ENCODE measurements around the gene HSCB. TPM values are rescaled to one million over a fixed set of nuclear protein-coding genes. Genes with fewer than 3 reads are reported as not detected.
A peak's percentile ranks its signal among the peaks of the same experiment; 100 is the strongest.
"Not testable (repeated sequence)": the region's sequence is repeated elsewhere in the genome, so short reads cannot be mapped to it uniquely, and the experiment has no call there.

The HSCB gene, protein sequence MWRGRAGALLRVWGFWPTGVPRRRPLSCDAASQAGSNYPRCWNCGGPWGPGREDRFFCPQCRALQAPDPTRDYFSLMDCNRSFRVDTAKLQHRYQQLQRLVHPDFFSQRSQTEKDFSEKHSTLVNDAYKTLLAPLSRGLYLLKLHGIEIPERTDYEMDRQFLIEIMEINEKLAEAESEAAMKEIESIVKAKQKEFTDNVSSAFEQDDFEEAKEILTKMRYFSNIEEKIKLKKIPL
- 10 to 100 TPM; 10.9 to 12.8 TPM for total RNA-seq
- long read RNA-seq, partial matches to known transcripts: 0 of 5 reads
- long read RNA-seq, other reads (novel, unspliced or antisense): 2 of 5 reads

DNA sequence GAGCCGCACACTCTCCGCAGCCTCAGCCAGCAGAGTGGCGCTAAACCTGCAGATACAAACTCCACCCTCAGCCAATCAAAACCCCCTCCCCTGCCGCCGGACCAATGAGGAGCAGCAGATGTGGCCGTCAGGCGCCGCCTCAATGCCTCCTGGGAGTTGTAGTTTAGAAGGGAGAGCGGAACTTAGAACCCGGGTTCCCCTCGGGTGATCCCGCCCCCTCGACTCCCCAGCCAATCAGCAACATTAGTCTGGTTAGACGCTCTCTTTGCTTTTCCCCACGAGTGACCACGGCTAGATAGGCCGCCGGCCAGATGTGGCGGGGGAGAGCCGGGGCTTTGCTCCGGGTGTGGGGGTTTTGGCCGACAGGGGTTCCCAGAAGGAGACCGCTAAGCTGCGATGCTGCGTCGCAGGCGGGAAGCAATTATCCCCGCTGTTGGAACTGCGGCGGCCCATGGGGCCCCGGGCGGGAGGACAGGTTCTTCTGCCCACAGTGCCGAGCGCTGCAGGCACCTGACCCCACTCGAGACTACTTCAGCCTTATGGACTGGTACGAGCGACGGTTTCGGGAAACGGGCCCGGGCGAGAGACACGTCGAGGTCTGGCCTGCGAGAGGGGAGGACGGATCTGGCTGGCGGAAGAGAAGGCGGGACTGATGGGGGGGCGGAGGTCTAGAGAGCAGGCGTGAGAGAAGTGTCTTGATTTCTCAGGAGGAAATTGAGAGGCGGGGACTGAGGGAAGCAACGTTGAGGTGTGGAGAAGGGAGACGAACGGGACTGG lies at the start of gene HSCB, which contains the start of gene CHEK2:
Gene HSCB (plus strand): TSS at position 255 of the 777 bp plus-strand sequence. CDS start 57 bp downstream, at position 312.
Gene CHEK2 (minus strand): TSS at position 36 of the 777 bp plus-strand sequence. CDS start 7,099 bp downstream, outside the sequence.
- intact Hi-C loops (cut with DNase I, micrococcal nuclease): no loop called here
- ATAC-seq: peak; percentile 94
- DNase-seq: peak; percentile 97 to 99

DNA sequence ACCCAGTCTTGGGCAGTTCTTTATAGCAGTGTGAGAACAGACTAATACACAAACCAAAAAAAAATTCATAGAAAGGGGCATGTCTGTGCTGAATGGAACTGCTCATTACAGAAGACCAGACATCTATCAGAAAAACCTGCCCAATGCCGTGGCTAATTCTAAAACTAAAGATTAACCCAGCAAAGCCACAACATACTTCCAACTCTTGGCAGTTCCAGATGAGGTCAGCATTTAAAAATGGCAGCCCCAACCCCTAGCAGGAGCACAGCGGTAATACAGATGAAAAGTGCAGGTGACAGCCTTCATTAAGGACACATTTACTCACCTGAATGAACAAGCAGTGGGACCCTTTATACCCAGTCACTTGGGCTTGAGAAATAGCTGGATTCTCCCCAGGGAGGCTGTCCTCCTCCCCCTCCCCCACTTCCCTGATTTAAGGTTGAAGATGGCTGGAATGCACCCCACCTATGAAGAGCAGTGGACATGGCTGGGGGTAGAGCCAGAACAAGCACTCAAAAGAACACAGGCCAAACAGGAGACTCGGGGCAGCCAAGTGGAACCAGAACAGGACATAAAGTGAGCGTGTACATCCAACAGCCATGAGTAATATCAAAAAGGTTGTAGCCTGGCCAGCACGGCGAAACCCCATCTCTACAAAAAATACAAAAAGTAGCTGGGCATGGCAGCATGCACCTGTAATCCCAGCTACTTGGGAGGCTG lies 48.6 kb upstream of the HSCB start:
- ATAC-seq; DNase-seq; intact Hi-C loops (cut with DNase I, micrococcal nuclease): not testable (repeated sequence)

DNA sequence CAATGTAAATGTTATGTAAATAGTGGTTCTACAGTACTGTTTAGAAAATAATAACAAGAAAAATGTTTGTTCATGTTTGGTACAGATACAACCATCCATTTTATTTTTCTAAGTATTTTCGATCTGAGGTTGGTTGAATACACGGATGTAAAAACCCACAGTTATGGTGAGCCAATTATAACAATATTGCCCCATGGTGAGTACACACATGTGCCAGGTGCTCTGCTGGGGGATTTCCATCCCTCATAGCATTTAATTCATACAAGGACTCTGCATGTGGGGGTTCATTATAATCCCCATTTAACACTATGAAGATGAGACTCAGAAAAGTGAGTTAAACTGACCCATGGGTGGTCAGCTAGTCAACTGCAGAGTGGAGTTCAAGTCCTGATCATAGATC lies 38.9 kb upstream of the HSCB start:
- DNase-seq (no peak), ATAC-seq (no peak)
- intact Hi-C loops (cut with DNase I, micrococcal nuclease): no loop called here

DNA sequence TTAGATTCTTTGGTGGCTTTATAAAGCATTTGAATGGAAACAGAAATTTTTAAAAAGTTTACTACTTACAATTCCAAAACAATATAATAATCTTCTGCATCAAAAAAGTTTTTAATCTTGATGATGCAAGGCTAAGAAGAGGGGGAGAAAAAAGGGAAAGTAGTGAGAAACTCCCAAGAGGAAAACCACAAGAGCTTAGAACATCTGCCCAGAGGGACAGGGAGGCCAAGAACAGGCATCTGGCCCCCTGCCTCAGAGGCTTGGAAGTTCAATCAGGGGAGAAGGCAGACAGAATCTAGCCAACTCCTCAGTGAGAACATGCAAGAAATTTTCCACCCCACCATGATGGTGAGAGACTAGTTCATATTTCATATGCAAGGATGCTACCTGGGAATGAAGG lies 38.4 kb upstream of the HSCB start:
- DNase-seq (no peak), ATAC-seq (no peak)
- intact Hi-C loops (cut with DNase I, micrococcal nuclease): no loop called here

DNA sequence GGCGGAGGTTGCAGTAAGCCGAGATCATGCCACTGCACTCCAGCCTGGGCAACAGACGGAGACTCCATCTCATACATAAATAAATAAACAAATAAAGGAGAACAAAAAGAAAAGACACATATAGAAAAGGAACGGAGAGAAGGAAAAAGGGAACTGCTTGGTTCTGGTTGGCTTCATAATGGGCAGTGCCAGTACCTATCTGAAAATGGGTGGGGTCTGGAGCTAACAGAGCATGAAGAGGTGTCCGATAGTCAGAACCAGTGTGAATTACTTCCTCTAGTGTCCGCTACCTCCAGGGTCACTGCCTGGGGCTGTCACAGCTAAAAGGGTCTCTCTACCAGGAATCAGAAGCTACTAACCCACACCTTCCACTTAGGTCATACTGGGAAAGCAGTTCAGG lies 35.0 kb upstream of the HSCB start:
- ATAC-seq: no peak

DNA sequence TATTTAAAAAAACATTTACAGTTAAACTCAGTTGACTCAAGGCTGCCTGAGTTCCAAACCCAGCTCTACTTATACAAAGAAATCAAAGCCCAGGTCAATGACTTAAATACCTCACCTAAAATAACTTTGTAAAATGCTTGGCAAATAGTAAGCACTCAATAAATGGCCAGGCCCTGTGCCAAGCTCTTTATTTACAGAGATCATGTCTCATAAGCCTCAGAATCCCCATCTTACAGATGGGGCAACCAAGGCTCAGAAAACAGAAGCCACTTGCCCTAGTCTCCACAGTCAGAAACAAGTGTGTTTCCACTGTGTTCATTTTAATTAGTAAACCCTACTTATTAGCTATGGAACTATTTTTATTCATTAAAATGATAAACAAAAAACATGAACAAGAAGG lies 31.7 kb upstream of the HSCB start:
- ATAC-seq: no peak
- intact Hi-C loops (cut with DNase I, micrococcal nuclease): no loop called here

More for the DNA sequence above, 35.0 kb upstream of the HSCB start:
- intact Hi-C loops (cut with DNase I, micrococcal nuclease): no loop called here
- no peak for DNase-seq

DNA sequence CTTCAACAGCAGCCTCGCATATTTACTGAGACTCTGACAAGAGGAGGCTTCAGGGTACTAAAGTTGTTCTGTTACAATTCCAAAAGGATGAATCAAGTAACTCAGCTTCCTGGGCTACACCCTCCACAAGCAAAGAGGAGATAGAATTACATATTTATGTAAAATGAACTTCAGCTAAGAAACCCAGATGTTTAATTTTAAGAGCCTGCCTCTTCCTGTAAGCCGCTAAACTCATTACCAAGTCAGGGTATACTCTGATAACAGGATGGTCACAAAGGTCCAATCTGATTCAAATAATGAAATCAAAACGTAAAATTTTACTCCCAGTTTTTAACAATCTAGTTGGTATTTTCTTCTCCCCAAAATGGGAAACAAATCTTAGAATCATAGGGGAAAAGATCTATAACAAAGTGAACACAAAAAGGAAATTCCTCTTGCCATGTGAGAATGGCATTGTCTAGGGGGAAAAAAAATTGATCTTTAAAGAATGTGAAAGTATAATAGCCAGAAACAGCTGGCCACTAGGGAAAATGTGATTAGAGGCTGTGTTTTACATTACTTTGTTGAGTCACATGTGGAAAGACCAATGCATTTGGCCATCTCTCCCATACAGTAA lies 31.2 kb upstream of the HSCB start:
- intact Hi-C loops (cut with DNase I, micrococcal nuclease): no loop called here

More for the DNA sequence above, 31.7 kb upstream of the HSCB start:
- no peak for DNase-seq

DNA sequence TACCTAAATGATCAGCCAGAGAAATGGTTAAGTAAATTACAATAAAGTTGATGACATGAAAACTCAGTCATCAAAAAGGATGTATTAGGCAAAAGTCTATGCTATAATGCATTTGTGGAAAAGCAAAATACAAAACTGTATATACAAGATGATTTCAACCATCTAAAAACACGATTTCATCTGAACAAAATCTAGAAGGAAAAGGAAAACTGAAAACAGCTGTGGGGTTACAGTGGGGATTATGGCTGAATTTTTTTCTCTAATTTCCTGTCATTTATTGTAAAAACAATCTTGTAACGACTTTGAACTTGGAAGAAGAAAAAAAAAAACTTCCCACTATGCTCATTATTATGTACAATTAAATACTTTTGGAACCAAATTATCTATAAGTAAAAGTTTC lies 30.5 kb upstream of the HSCB start:
- intact Hi-C loops (cut with DNase I, micrococcal nuclease): no loop called here
- ATAC-seq (no peak), DNase-seq (no peak)

More for the DNA sequence above, 31.2 kb upstream of the HSCB start:
- ATAC-seq (no peak), DNase-seq (no peak)

DNA sequence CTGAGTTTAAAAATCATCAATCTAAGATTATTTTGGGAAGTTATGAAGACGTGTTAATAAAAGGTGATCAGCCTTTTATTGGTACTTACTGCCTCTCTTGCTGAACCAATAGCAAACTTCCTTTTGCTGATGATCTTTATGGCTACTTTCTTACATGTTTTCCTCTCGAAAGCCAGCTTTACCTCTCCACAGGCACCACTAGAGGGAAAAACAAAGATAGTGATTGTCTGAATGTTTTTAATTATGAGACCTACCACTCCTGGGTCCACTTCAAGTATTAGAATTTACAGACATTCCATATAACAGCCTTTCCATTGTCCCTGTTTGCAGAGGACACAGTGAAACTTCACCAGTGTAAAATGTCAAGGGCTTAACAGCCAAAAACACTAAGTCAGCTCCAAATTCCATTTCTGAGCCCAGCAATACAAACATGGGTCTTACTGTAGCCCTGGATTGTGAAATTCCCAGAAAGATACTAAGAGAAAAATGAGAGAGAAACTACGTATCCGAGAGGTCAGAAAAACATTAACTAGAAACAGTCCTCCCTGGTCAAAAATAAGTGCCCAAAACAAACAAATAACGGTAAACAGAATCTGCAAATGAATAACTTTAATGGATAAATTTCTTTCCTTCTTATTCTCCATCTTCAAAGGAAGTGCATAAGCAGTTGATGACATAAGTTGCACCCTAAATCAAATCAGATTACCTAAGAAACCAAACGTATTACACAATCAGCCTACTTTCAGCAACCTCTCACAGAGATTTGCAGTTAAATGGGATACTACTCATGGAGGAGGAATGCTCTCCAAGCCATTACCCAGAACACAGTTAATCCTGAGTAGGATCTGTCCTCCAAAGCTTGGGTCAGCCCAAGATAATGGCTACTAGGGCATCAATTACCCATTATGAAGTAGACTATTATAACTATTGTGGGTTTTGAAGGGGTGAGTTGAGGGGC lies 29.7 kb upstream of the HSCB start:
- intact Hi-C loops (cut with DNase I, micrococcal nuclease): no loop called here
- ATAC-seq: no peak
- DNase-seq: no peak

DNA sequence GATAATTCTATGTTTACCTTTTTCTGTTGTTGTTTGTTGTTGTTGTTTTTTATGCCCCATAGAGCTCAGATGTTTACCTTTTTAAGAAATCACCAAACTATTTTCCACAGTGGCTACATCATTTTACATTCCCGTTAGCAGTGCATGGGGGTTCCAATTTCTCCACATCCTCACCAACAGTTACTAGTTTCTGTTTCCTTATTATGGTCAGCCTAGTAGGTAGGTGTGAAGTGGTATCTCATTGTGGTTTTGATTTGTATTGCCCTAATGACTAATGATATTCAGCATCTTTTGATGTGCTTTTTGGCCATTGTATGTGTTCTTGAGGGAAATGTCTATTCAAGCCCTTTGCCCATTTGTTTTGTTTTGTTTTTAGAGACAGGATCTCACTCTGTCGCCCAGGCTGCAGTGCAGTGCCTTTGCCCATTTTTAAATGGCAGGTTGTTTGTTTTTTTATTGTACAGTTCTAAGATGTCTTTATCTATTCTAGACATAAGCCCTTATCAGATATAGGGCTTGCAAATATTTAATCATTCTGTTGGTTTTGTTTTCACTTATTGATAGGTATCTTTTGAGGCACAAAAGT lies 27.7 kb upstream of the HSCB start:
- ATAC-seq (no peak), DNase-seq (no peak)
- intact Hi-C loops (cut with DNase I, micrococcal nuclease): no loop called here

DNA sequence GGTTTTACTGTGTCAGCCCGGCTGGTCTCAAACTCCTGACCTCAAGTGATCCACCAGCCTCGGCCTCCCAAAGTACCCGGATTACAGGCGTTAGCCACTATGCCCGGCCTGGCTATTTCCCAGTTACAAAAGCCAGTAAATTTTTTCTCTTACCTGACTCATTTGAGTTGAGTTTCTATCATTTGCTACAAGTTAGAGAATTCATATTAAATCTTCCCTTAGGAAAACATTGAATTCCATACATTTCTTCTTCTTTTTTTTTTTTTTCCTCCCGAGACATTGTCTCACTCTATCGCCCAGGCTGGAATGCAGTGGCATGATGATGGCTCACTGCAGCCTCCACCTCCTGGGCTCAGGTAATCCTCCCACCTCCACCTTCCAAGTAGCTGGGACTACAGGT lies 26.2 kb upstream of the HSCB start:
- ATAC-seq (no peak), DNase-seq (no peak)
- intact Hi-C loops (cut with DNase I, micrococcal nuclease): no loop called here

DNA sequence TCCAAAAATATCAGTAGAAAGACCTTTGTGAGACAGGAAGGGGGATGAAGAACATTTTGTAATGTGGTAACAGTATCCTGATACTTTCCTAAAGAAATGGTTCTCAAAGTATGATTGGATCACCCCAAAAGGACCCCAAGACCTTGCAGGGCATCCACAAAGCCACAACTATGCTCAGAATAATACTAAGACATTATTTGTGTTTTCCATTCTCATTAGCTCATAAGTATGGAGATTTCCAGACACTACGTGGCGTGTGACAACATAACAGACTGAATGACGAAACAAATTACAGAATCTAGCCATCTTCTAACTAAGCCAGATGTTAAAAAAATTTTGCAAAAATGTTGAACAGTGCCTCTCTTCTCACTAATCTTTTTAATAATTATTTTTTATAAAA lies 25.2 kb upstream of the HSCB start:
- DNase-seq (no peak), ATAC-seq (no peak)
- intact Hi-C loops (cut with DNase I, micrococcal nuclease): no loop called here

DNA sequence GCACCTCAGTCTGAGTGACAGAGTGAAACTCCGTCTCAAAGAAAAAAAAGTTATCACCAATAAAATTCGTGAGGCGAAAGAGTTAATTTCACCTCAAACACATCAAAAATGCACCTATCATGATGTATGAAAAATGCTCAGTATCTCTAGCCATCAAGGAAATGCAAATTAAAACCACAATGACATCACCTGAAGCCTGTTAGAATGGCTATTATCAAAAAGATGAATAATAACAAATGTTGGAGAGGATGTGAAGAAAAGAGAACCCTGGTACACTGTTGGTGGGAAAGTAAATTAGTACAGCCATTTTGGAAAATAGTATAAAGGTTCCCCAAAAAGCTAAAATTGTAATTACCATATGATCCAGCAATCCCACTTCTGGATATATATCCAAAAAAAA lies 23.8 kb upstream of the HSCB start:
- ATAC-seq: no peak
- intact Hi-C loops (cut with DNase I, micrococcal nuclease): no loop called here
- DNase-seq: no peak

DNA sequence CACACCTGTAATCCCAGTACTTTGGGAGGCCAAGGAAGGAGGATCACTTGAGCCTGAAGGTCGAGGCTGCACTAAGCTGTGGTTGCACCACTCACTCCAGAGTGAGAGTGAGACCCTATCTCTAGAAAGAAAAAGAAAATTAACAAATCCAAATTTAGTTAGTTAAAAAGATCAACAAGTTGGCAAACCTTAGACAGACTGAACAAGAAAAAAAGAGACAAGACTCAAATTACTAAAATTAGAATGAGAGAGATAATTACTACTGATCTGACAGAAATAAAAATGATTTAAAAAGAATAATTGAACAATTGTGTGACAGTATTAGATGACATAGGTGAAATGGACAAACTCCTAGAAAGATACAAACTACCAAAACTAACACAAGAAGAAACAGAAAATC lies 13.8 kb upstream of the HSCB start:
- ATAC-seq (no peak), DNase-seq (no peak)
- intact Hi-C loops (cut with DNase I, micrococcal nuclease): no loop called here

DNA sequence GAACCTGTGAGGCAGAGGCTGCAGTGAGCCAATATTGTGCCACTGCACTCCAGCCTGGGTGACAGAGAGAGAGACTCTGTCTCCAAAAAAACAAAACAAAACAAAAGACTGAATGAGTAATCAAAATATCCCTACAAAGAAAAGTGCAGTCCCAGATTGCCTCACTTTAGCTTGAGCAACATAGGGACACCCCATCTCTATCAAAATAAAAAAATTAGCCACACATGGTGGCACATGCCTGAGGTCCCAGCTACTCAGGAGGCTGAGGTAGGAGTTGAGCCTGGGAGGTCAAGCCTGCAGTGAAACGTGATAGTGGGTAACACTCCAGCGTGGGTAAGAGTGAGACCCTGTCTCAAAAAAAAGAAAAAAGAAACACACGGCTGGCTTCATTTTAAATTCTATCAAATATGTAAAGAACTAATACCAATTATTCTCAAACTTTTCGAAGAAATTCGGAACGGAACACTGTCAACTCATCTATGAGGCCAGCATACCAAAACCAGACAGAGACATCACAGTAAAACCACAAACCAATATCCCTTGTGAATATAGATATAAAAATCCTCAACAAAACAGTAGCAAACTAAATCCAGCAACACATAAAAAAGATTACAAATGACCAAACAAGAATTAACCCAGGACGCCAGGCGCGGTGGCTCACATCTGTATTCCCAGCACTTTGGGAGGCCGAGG lies 13.1 kb upstream of the HSCB start:
- intact Hi-C loops (cut with DNase I, micrococcal nuclease): no loop called here
- no peak for DNase-seq
- ATAC-seq: no peak

DNA sequence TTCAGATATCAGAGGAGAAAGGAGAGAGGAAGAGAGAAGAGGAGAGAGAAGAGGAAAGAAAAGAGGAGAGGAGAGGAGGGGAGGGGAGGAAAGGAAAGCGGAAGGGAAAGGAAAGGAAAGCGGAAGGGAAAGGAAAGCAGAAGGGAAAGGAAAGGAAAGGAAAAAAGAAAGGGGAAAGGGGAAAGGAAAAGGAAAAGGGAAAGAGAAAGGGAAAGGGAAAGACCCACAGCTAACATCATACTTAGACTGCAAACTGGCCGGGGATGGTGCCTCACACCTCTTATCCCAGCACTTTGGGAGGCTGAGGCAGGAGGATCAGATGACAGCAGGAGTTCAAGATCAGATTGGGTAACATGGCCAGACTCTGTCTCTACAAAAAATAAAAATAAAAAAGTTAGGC lies 11.7 kb upstream of the HSCB start:
- no peak for ATAC-seq
- DNase-seq: no peak
- intact Hi-C loops (cut with DNase I, micrococcal nuclease): no loop called here

DNA sequence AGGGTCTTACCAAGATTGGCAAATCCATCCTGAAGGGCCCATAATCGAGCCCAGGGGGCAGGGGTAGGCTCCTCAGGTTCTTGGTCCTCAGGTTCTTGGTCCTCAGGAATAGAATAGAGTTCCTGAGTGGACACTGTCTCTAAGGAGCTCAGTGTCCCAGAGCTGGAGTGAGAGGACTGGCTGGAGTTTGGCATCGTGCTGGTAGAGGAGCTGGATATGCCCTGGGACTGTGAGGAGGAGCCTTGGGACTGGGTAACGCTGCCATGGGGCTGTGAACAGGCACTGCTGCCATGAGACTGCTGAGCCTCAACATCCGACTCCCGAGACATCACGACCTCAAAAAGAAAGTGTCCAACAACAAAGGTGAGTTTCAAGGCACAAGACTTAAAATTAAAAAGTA lies 7.4 kb upstream of the HSCB start:
- intact Hi-C loops (cut with DNase I, micrococcal nuclease): no loop called here
- ATAC-seq (no peak), DNase-seq (no peak)
